Right atrium auricular region (tissue), 2 donors: ENCODE results near the gene HYLS1. TPM values are rescaled to one million over a fixed set of nuclear protein-coding genes. Genes with fewer than 3 reads are reported as not detected.
"Not testable (repeated sequence)": the region's sequence is repeated elsewhere in the genome, so short reads cannot be mapped to it uniquely, and the experiment has no call there.

ENCODE experiments used
- DNase-seq: peaks from one replicate; pipeline ENCODE4 v3.0.0-alpha.2; 2019; ENCODE audit warnings: low spot score
- H3K27ac ChIP-seq, 2 donors: fragments of 200-600 bp; sonication (generic); 1 replicate in 1 of 2; 2 replicates in 1 of 2; pipeline ENCODE4 v1.5.1; 2016 to 2019
- H3K27me3 ChIP-seq, 2 donors: fragments of 200-600 bp; sonication (generic); one replicate each; pipeline versions ENCODE4 v1.5.1 to v1.6.0; 2017 to 2019
- H3K36me3 ChIP-seq: fragments of 200-600 bp; sonication (generic); one replicate; pipeline ENCODE4 v1.5.1; 2016
- H3K4me1 ChIP-seq, 2 donors: fragments of 200-600 bp; sonication (generic); one replicate each; pipeline versions ENCODE4 v1.5.1 to v1.6.0; 2017 to 2019
- H3K4me3 ChIP-seq, 2 donors: fragments of 200-600 bp; sonication (generic); 1 replicate in 1 of 2; 2 replicates in 1 of 2; pipeline ENCODE4 v1.5.1; 2017 to 2019; ENCODE audit warnings: mild to moderate bottlenecking in 1 of 2, moderate library complexity in 1 of 2
- H3K9me3 ChIP-seq, 2 donors: fragments of 200-600 bp; sonication (generic); one replicate each; pipeline ENCODE4 v1.5.1; 2019
- total RNA-seq, 2 donors: library from RNA; depleted of rRNA; stranded (reverse); fragments of >200 nt; gene quantifications; one replicate each; pipeline ENCODE4 v1.1.0, GENCODE V29; 2016
- TF ChIP-seq, protein P1 (sequence below), 2 donors: fragments of 200-600 bp; sonication (generic); IDR thresholded peaks; one replicate each; pipeline ENCODE4 v1.5.1; 2019; ENCODE audit warnings: antibody characterized with exemption in 2 of 2

HYLS1 gene
- 1 to 10 TPM; 3.5 to 3.7 TPM for total RNA-seq

DNA sequence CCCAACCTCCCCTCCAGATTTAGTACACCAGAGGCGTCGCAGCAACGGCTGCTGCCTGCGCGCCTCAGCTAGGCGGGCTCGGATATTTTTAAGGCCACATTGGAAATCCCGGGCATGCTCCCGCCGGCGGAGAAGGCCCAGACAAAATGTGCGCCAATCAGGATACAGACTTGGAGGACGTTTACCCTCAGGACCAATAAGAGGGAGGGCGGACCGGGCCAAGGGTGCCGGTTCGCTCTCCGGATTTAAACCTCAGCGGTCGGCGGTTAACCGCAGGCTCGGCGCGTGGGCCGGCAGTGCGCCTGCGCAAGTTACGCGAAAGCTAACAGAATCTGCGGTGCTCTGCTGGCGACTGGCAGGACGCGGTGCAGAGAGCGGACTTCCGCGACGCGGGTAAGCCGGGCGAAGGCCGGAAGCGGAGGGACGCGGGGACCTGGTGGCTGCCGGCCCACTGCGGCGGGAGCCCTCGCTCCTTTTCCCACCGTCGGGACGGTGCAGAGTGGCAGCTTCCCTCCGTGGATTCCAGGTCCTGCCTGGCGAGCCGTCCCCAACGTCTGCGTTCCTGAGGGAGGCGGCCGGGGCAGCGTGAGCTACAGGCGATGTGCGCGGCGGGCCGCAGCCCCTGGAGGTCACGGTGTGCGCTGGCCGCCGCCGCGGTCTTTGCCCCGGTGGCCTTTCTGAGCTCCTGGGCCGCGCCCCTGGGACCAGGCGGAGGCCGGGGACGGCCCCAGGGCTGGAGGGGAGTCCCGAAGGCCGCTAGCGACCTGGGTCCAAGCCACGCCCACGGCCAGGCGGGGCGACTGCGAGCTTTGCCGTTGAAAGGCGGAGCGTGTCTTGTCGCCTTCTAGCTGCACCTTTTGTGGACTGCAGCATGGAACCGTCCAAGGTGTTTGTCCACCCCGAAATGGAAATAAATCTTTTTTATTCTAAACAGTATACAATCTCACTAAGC, at the start of gene HYLS1:
TSS of gene HYLS1 (plus strand) at position 296 of the 952 bp plus-strand sequence. CDS start 11,701 bp downstream, outside the sequence.
- peak within 1 kb of the TSS; percentile 62 to 87 for H3K4me3 ChIP-seq
- peak within 1 kb of the TSS; percentile 96 to 97 for H3K27ac ChIP-seq
- TF ChIP-seq, protein P1, sequence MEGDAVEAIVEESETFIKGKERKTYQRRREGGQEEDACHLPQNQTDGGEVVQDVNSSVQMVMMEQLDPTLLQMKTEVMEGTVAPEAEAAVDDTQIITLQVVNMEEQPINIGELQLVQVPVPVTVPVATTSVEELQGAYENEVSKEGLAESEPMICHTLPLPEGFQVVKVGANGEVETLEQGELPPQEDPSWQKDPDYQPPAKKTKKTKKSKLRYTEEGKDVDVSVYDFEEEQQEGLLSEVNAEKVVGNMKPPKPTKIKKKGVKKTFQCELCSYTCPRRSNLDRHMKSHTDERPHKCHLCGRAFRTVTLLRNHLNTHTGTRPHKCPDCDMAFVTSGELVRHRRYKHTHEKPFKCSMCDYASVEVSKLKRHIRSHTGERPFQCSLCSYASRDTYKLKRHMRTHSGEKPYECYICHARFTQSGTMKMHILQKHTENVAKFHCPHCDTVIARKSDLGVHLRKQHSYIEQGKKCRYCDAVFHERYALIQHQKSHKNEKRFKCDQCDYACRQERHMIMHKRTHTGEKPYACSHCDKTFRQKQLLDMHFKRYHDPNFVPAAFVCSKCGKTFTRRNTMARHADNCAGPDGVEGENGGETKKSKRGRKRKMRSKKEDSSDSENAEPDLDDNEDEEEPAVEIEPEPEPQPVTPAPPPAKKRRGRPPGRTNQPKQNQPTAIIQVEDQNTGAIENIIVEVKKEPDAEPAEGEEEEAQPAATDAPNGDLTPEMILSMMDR (IDR thresholded peaks at IDR 0.05) = peak in 1 of 2 donors; percentile 62
- no peaks in the 10 kb centered on the region for H3K27me3 ChIP-seq
- peak; percentile 97 for DNase-seq
- no peaks in the 10 kb centered on the region for H3K9me3 ChIP-seq
- H3K36me3 ChIP-seq = no peaks in the 10 kb centered on the region
- H3K4me1 ChIP-seq = peaks cover 0 to 4% of the 10 kb centered on the region in 2 donors

DNA sequence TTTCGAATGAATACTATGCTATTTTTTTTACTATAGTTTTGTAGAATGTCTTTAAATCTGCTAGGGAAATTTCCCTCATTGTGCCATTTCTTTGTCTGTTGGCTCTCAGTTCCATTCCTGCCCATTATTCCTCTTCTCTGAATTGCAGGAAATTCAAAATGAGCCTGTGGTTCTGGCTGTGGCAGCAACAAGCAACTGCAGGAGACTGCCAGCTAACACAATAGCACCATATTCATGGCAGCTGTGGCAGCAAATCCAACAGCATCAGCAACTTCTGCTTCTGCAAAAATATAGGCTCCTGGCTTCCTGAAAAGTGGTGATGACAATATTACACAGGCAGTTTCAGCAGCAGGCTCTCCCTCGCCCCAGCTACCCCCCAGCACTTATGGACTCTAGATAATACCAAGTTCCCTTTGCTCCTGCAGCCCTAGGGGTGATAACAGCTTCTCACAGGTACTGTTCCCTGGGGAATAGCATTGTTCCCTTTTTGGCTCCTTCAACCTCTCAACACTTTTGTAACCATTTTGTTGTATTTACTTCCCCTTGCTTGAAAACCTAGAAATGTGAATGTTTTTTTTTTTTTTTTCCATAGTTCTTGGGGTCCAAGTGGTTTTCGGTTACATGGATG, 45.0 kb upstream of the HYLS1 start:
- no peak overlapping the region for H3K27ac ChIP-seq
- TF ChIP-seq, protein P1 (IDR thresholded peaks at IDR 0.05) = no peak
- peaks cover 0 to 24% of the 10 kb centered on the region in 2 donors for H3K9me3 ChIP-seq
- H3K27me3 ChIP-seq = no peaks in the 10 kb centered on the region
- no peaks in the 10 kb centered on the region for H3K4me1 ChIP-seq
- no peak overlapping the region for H3K4me3 ChIP-seq
- DNase-seq = no peak
- H3K36me3 ChIP-seq = no peaks in the 10 kb centered on the region

- H3K27ac ChIP-seq = no peak overlapping the region
- H3K27me3 ChIP-seq = no peaks in the 10 kb centered on the region
- TF ChIP-seq, protein P1 (IDR thresholded peaks at IDR 0.05) = no peak
- no peak overlapping the region for H3K4me3 ChIP-seq
- DNase-seq = no peak
- H3K36me3 ChIP-seq = no peaks in the 10 kb centered on the region
- H3K4me1 ChIP-seq = no peaks in the 10 kb centered on the region
- H3K9me3 ChIP-seq = peaks cover 0 to 24% of the 10 kb centered on the region in 2 donors
Measured at GRCh38 chr11:125846188-125846587, 41.3 kb upstream of the HYLS1 start.

DNA sequence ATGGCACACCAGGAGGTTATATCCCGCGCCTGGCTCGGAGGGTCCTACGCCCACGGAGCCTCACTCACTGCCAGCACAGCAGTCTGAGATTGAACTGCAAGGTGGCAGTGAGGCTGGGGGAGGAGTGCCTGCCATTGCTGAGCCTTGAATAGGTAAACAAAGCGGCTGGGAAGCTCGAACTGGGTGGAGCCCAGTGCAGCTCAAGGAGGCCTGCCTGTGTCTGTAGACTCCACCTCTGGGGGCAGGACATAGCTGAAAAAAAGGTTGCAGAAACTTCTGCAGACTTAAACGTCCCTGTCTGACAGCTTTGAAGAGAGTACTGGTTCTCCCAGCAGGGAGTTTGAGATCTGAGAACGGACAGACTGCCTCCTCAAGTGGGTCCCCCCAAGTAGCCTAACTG, 29.8 kb upstream of the HYLS1 start:
- not testable (repeated sequence) for DNase-seq, H3K36me3 ChIP-seq, H3K9me3 ChIP-seq, H3K27ac ChIP-seq, H3K4me1 ChIP-seq, H3K4me3 ChIP-seq, H3K27me3 ChIP-seq

- DNase-seq, H3K4me1 ChIP-seq, H3K27me3 ChIP-seq, H3K9me3 ChIP-seq, H3K36me3 ChIP-seq, H3K27ac ChIP-seq, H3K4me3 ChIP-seq: not testable (repeated sequence)
Measured at GRCh38 chr11:125862786-125863185, 24.7 kb upstream of the HYLS1 start.

GRCh38 chr11:125865354-125865753, 22.1 kb upstream of the HYLS1 start:
- DNase-seq, H3K27me3 ChIP-seq, H3K36me3 ChIP-seq, H3K9me3 ChIP-seq, H3K27ac ChIP-seq, H3K4me3 ChIP-seq, H3K4me1 ChIP-seq: not testable (repeated sequence)

DNA sequence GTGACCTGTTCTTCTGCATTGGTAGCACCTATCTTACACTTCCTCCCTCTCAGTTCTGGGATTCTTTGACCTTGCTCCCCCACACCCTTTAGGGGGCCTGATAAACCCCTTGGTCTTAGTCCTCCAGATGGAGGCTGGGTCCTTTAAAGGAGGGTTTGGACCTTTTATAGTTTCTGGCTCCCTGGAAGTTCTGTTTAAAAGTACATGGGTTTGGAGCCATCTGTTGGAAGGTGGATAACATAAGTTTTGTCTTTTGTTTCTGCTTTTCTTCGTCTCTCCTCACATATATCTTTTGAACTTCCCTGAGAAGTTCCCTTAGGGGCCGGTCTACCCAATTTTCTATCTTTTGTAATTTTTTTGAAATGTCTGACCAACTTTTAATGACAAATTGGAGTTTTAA, 17.9 kb upstream of the HYLS1 start:
- Histone ChIP-seq H3K4me3 (no peak overlapping the region), H3K4me1 (no peaks in the 10 kb centered on the region), H3K9me3 (no peaks in the 10 kb centered on the region), H3K27ac (no peak overlapping the region), H3K36me3 (no peaks in the 10 kb centered on the region), H3K27me3 (no peaks in the 10 kb centered on the region)
- TF ChIP-seq, protein P1 (IDR thresholded peaks at IDR 0.05) = no peak
- no peak for DNase-seq
